Measurements from ENCODE around the gene RICTOR. TPM values are rescaled to one million over a fixed set of nuclear protein-coding genes. Genes with fewer than 3 reads are reported as not detected.
"Not testable (repeated sequence)": the region's sequence is repeated elsewhere in the genome, so short reads cannot be mapped to it uniquely, and the experiment has no call there.

The RICTOR gene
- total RNA-seq, 1 donor from 2014 or later, result 35.0 TPM

GRCh38 chr5:39015743-39016586 is 58.2 kb downstream of the RICTOR start:
- Histone ChIP-seq H3K36me3 (ENCODE audit: control insufficient read depth, insufficient read depth, low read length) (no peaks in the 10 kb centered on the region), H3K27me3 (ENCODE audit: control insufficient read depth, insufficient read depth, low read length) (no peaks in the 10 kb centered on the region), H3K4me3 (ENCODE audit: low read depth, low read length) (no peak overlapping the region)
- no peak for TF ChIP-seq CTCF (IDR thresholded peaks at IDR 0.05; ENCODE audit: insufficient read depth, low read length, severe bottlenecking)
- FAIRE-seq, result no peak
- peak; percentile 69 for DNase-seq (ENCODE audit: low read depth)

- peak; percentile 70 for DNase-seq (ENCODE audit: low read depth)
- no peak for TF ChIP-seq CTCF (IDR thresholded peaks at IDR 0.05; ENCODE audit: insufficient read depth, low read length, severe bottlenecking)
- no peaks in the 10 kb centered on the region for H3K36me3 ChIP-seq (ENCODE audit: control insufficient read depth, insufficient read depth, low read length)
- no peaks in the 10 kb centered on the region for H3K27me3 ChIP-seq (ENCODE audit: control insufficient read depth, insufficient read depth, low read length)
- no peak overlapping the region for H3K4me3 ChIP-seq (ENCODE audit: low read depth, low read length)
- no peak for FAIRE-seq
Observed at GRCh38 chr5:39014561-39014960, 59.6 kb downstream of the RICTOR start.

GRCh38 chr5:39013938-39014337 is 60.3 kb downstream of the RICTOR start:
- no peaks in the 10 kb centered on the region for H3K36me3 ChIP-seq (ENCODE audit: control insufficient read depth, insufficient read depth, low read length)
- FAIRE-seq (no peak), DNase-seq (ENCODE audit: low read depth) (peak; percentile 17)
- no peak for TF ChIP-seq CTCF (IDR thresholded peaks at IDR 0.05; ENCODE audit: insufficient read depth, low read length, severe bottlenecking)
- no peaks in the 10 kb centered on the region for H3K27me3 ChIP-seq (ENCODE audit: control insufficient read depth, insufficient read depth, low read length)
- H3K4me3 ChIP-seq (ENCODE audit: low read depth, low read length), result no peak overlapping the region

- H3K36me3 ChIP-seq (ENCODE audit: control insufficient read depth, insufficient read depth, low read length); H3K27me3 ChIP-seq (ENCODE audit: control insufficient read depth, insufficient read depth, low read length); DNase-seq (ENCODE audit: low read depth); FAIRE-seq; H3K4me3 ChIP-seq (ENCODE audit: low read depth, low read length): not testable (repeated sequence)
Observed at GRCh38 chr5:39010958-39011357, 63.2 kb downstream of the RICTOR start.

GRCh38 chr5:39009981-39010380 is 64.2 kb downstream of the RICTOR start:
- FAIRE-seq (no peak), DNase-seq (ENCODE audit: low read depth) (no peak)
- no peak for TF ChIP-seq CTCF (IDR thresholded peaks at IDR 0.05; ENCODE audit: insufficient read depth, low read length, severe bottlenecking)
- H3K27me3 ChIP-seq (ENCODE audit: control insufficient read depth, insufficient read depth, low read length), result no peaks in the 10 kb centered on the region
- no peak overlapping the region for H3K4me3 ChIP-seq (ENCODE audit: low read depth, low read length)
- H3K36me3 ChIP-seq (ENCODE audit: control insufficient read depth, insufficient read depth, low read length), result no peaks in the 10 kb centered on the region

GRCh38 chr5:39009280-39009679 is 64.9 kb downstream of the RICTOR start:
- Histone ChIP-seq H3K36me3 (ENCODE audit: control insufficient read depth, insufficient read depth, low read length) (no peaks in the 10 kb centered on the region), H3K27me3 (ENCODE audit: control insufficient read depth, insufficient read depth, low read length) (no peaks in the 10 kb centered on the region), H3K4me3 (ENCODE audit: low read depth, low read length) (no peak overlapping the region)
- no peak for TF ChIP-seq CTCF (IDR thresholded peaks at IDR 0.05; ENCODE audit: insufficient read depth, low read length, severe bottlenecking)
- DNase-seq (ENCODE audit: low read depth), result no peak
- FAIRE-seq, result no peak
